ENCODE data around the gene MYBPC1. TPM values are rescaled to one million over a fixed set of nuclear protein-coding genes. Genes with fewer than 3 reads are reported as not detected.
A peak's percentile ranks its signal among the peaks of the same experiment; 100 is the strongest.

The MYBPC1 gene
- polyA plus RNA-seq, 4 donors, result 0.16 to 6.4 (median 3.6) TPM

DNA sequence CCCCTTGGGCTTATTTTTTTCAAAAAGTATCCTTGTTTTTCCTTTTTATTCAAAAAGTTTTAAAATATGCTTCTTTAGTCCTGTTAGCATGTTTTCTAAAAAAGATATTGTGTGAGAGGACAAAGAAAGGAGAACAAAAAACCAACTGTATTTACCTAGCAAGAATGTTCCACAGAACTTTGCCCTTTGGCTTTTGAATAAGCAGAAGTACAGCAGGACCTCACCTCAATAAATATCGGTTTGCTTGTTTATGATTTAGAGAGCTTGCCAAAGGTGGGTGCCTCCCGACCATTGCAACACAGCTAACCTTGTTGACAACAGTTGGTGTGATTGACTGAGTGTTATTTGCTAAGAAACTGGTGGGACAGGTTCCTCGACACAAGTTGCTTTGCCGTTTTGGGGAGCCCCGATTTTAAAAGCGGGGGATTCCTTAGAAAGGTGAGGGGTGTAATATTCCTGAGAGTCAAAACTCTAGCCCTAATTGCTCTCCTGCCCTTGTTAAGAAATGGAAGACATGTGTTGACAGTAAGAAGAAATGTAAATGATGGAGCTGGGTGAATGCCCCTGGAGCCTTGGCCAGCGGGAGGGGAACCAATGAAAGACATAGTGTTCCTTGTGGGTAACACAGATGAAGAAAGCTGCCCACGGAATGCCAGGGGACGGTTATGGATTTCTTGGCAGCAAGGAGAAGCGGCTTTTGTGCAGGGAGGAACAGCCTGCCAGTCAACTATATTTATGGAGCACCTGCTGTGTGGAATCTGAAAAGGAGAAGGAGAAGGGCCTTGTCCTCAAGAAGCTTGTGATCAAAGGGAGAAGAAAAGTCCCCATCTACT, 13.7 kb downstream of the MYBPC1 start:
- H3K9me3 ChIP-seq (ENCODE audit: control insufficient read depth in 2 of 2, insufficient read depth in 1 of 2, low read depth in 1 of 2, low read length in 1 of 2), result no peaks in the 10 kb centered on the region
- peak; percentile 92 to 94 for DNase-seq
- 11 to 59% (median 37%) methylated on average over 10 of the region's 10 CpGs for WGBS, 3 donors
- no peaks in the 10 kb centered on the region for H3K36me3 ChIP-seq (ENCODE audit: control insufficient read depth in 3 of 3, insufficient read depth in 2 of 3, low read depth in 1 of 3, low read length in 3 of 3)
- H3K4me3 ChIP-seq (ENCODE audit: low read depth in 1 of 3, low read length in 3 of 3), result no peak overlapping the region
- H3K27me3 ChIP-seq (ENCODE audit: control insufficient read depth in 3 of 3, insufficient read depth in 3 of 3, low read length in 3 of 3), result no peaks in the 10 kb centered on the region
- no peak for FAIRE-seq
- H3K4me1 ChIP-seq (ENCODE audit: control insufficient read depth in 3 of 3, insufficient read depth in 2 of 3, low read depth in 1 of 3, low read length in 2 of 3), result peaks cover 0 to 46% (median 8%) of the 10 kb centered on the region in 3 donors
- peak overlapping the region; percentile 41 to 77 (median 52) for H3K27ac ChIP-seq (ENCODE audit: low read depth in 1 of 3, low read length in 2 of 3)

- Histone ChIP-seq H3K4me1 (ENCODE audit: control insufficient read depth in 3 of 3, insufficient read depth in 2 of 3, low read depth in 1 of 3, low read length in 2 of 3) (peaks cover 0 to 40% (median 7%) of the 10 kb centered on the region in 3 donors), H3K27ac (ENCODE audit: low read depth in 1 of 3, low read length in 2 of 3) (peak overlapping the region in 2 of 3 donors; percentile 41 to 77), H3K36me3 (ENCODE audit: control insufficient read depth in 3 of 3, insufficient read depth in 2 of 3, low read depth in 1 of 3, low read length in 3 of 3) (no peaks in the 10 kb centered on the region), H3K27me3 (ENCODE audit: control insufficient read depth in 3 of 3, insufficient read depth in 3 of 3, low read length in 3 of 3) (no peaks in the 10 kb centered on the region), H3K9me3 (ENCODE audit: control insufficient read depth in 2 of 2, insufficient read depth in 1 of 2, low read depth in 1 of 2, low read length in 1 of 2) (no peaks in the 10 kb centered on the region), H3K4me3 (ENCODE audit: low read depth in 1 of 3, low read length in 3 of 3) (no peak overlapping the region)
- WGBS, 3 donors, result 89 to 95% (median 93%) methylated on average over 4 of the region's 4 CpGs
- DNase-seq (no peak), FAIRE-seq (no peak)
Measured at GRCh38 chr12:101609198-101609597, 14.4 kb downstream of the MYBPC1 start.

DNA sequence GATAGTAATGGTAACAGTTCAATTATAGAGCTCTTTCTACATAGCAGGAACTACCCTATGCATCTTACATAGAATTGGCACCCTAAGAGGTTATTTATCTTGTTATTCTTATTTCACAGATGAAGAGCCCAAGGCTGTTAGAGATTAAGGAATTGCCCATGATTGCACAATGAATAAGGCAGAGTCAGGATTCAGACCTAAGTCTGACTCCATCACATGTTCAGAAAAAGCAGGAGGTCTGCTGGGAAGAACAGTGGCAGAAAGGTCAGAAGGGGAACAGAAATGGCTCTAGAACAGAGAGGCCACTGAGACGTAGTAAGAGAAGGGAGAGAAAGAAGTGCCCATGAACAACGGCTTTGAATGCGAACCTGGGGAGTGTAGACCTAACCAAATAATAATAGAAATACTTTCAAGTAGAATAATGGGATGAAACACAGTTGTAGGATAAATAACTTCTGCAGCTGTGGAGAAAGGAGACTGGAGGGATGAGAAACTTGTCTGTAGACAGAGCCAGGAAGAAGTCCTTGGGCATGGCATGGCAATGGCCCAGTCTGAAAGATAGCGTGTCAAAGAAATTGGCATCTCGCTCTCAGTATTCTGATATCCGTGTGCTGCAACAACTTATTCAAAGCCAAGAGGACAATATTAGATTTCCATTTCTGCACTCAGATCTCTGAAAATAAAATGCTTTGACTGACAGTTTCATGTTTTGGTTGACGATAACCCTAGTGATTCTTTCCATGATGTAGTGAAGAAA, 17.6 kb downstream of the MYBPC1 start:
- FAIRE-seq (no peak), DNase-seq (peak in 1 of 2 donors; percentile 47)
- Histone ChIP-seq H3K4me3 (ENCODE audit: low read depth in 1 of 3, low read length in 3 of 3) (no peak overlapping the region), H3K27ac (ENCODE audit: low read depth in 1 of 3, low read length in 2 of 3) (no peak overlapping the region), H3K9me3 (ENCODE audit: control insufficient read depth in 2 of 2, insufficient read depth in 1 of 2, low read depth in 1 of 2, low read length in 1 of 2) (no peaks in the 10 kb centered on the region), H3K36me3 (ENCODE audit: control insufficient read depth in 3 of 3, insufficient read depth in 2 of 3, low read depth in 1 of 3, low read length in 3 of 3) (no peaks in the 10 kb centered on the region), H3K27me3 (ENCODE audit: control insufficient read depth in 3 of 3, insufficient read depth in 3 of 3, low read length in 3 of 3) (no peaks in the 10 kb centered on the region), H3K4me1 (ENCODE audit: control insufficient read depth in 3 of 3, insufficient read depth in 2 of 3, low read depth in 1 of 3, low read length in 2 of 3) (peaks cover 3 to 33% (median 5%) of the 10 kb centered on the region in 3 donors)
- WGBS, 3 donors, result 87 to 89% (median 88%) methylated on average over 7 of the region's 7 CpGs

DNA sequence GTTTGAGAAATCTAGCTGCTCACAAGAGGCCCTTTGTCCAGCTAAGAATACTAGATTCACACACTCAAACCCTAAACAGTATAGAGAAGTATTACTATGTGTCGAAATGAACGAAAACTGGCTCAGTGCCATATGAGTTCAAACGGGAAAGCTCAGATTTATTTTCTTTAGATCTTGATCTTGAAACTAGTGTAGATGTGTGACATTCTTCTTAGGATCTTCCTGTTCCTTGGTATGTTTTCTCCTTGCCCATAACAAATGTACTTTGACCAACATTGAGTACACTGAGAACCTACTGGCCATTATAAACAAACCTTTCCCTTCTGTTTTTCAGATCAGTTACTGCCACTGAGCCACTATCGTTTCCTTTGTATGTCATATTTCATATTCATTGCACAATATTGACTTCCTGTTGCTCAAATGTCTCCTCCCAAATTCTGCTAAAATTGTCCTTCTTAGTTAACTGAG, 21.3 kb downstream of the MYBPC1 start:
- peak overlapping the region; percentile 67 to 77 (median 75) for H3K27ac ChIP-seq (ENCODE audit: low read depth in 1 of 3, low read length in 2 of 3)
- H3K27me3 ChIP-seq (ENCODE audit: control insufficient read depth in 3 of 3, insufficient read depth in 3 of 3, low read length in 3 of 3), result no peaks in the 10 kb centered on the region
- 0 to 7% (median 6%) methylated on average over 4 of the region's 4 CpGs for WGBS, 3 donors

DNA sequence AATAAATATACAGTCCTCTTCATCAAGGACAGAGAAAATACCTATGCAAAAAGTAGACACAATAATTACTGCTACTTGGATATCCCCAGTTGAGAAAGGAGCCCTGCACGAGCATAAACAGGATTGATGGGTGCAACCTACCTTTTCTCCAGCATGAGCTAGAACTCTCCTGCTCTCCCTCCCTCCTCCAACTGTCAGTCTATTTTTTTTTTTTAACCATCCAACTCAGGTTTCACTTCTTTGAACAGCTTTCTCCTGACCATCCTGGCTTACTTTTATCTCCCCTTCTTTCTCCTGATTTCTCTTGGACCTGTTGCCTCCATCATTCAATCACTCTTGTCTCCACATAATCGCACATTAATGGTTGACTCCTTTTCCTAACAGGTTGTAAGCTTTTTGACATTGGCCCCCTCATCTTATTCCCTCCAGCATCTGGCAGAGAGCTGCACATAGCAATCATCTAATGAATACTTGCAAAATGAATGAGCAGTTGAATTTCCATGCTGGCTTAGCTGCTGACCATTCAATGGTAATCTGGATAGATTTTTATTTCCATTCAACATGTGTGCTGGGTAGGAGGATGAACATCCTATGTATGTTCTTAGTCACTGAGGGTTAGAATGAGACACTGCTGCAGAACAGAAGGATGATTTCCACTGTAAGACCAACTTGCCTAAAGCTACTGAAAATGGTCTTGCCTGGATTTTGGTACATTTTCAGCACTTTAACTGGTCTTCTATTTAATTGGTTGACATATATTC, 24.4 kb downstream of the MYBPC1 start:
- no peak overlapping the region for H3K4me3 ChIP-seq (ENCODE audit: low read depth in 1 of 3, low read length in 3 of 3)
- DNase-seq, result no peak
- H3K36me3 ChIP-seq (ENCODE audit: control insufficient read depth in 3 of 3, insufficient read depth in 2 of 3, low read depth in 1 of 3, low read length in 3 of 3), result no peaks in the 10 kb centered on the region
- no peaks in the 10 kb centered on the region for H3K27me3 ChIP-seq (ENCODE audit: control insufficient read depth in 3 of 3, insufficient read depth in 3 of 3, low read length in 3 of 3)
- 62 to 78% (median 65%) methylated on average over 2 of the region's 2 CpGs for whole genome bisulfite sequencing, 3 donors
- H3K9me3 ChIP-seq (ENCODE audit: control insufficient read depth in 2 of 2, insufficient read depth in 1 of 2, low read depth in 1 of 2, low read length in 1 of 2), result no peaks in the 10 kb centered on the region
- FAIRE-seq, result no peak
- H3K4me1 ChIP-seq (ENCODE audit: control insufficient read depth in 3 of 3, insufficient read depth in 2 of 3, low read depth in 1 of 3, low read length in 2 of 3), result peaks cover 3 to 32% (median 4%) of the 10 kb centered on the region in 3 donors
- H3K27ac ChIP-seq (ENCODE audit: low read depth in 1 of 3, low read length in 2 of 3), result no peak overlapping the region

More for the DNA sequence above, 21.3 kb downstream of the MYBPC1 start:
- Histone ChIP-seq H3K9me3 (ENCODE audit: control insufficient read depth in 2 of 2, insufficient read depth in 1 of 2, low read depth in 1 of 2, low read length in 1 of 2) (no peaks in the 10 kb centered on the region), H3K4me3 (ENCODE audit: low read depth in 1 of 3, low read length in 3 of 3) (no peak overlapping the region), H3K36me3 (ENCODE audit: control insufficient read depth in 3 of 3, insufficient read depth in 2 of 3, low read depth in 1 of 3, low read length in 3 of 3) (no peaks in the 10 kb centered on the region), H3K4me1 (ENCODE audit: control insufficient read depth in 3 of 3, insufficient read depth in 2 of 3, low read depth in 1 of 3, low read length in 2 of 3) (peaks cover 3 to 32% (median 4%) of the 10 kb centered on the region in 3 donors)
- DNase-seq (peak; percentile 61 to 85), FAIRE-seq (no peak)

DNA sequence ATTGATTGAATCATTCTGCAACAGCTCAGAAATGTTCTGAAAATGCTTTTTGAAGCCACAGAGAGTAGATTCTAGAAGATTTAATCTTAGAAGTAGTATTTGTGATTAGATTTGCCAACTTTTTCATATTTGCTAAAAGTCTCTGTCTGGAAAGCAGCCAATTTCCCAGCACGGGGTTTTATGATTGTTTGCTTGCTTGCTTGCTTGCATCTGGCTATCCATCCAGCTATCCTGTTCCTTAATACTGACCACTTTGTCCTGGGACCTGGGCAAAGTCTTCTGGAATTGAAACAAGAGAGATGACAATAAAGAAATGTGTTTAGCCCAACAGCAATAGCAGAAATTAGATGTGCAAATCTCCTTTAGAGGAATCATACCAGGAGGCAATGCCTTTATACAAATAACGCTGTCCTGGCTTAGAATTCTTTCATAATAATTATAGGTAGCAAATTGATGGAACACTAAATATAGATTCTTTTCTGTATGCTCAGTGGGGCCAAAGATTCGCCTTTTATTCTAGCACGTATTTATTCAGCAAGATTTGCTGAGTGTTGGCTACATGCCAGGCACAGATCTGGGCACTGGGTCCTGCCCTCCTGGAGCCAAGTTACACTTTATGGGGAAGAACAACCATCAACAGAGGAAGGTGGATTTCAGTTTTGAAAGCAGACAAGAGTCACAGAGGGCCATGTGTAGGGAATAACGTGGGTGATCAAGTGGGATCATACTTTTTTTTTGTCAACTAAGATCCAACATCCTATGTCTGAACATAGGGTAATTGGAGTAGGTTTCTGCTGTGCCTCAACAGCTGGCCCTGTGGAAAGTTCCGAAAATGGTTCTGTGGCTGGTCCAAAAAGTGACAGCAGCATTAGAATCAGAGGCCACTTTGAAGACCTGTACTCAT, 25.3 kb downstream of the MYBPC1 start:
- Histone ChIP-seq H3K27ac (ENCODE audit: low read depth in 1 of 3, low read length in 2 of 3) (peak overlapping the region in 1 of 3 donors; percentile 7), H3K36me3 (ENCODE audit: control insufficient read depth in 3 of 3, insufficient read depth in 2 of 3, low read depth in 1 of 3, low read length in 3 of 3) (no peaks in the 10 kb centered on the region), H3K27me3 (ENCODE audit: control insufficient read depth in 3 of 3, insufficient read depth in 3 of 3, low read length in 3 of 3) (no peaks in the 10 kb centered on the region), H3K9me3 (ENCODE audit: control insufficient read depth in 2 of 2, insufficient read depth in 1 of 2, low read depth in 1 of 2, low read length in 1 of 2) (no peaks in the 10 kb centered on the region), H3K4me3 (ENCODE audit: low read depth in 1 of 3, low read length in 3 of 3) (no peak overlapping the region), H3K4me1 (ENCODE audit: control insufficient read depth in 3 of 3, insufficient read depth in 2 of 3, low read depth in 1 of 3, low read length in 2 of 3) (peaks cover 3 to 29% (median 4%) of the 10 kb centered on the region in 3 donors)
- FAIRE-seq (no peak), DNase-seq (peak; percentile 43 to 51)
- WGBS, 3 donors, result 23 to 48% (median 31%) methylated on average over 6 of the region's 6 CpGs

GRCh38 chr12:101620762-101621133, 26.0 kb downstream of the MYBPC1 start:
- DNase-seq (no peak), FAIRE-seq (no peak)
- no peaks in the 10 kb centered on the region for H3K9me3 ChIP-seq (ENCODE audit: control insufficient read depth in 2 of 2, insufficient read depth in 1 of 2, low read depth in 1 of 2, low read length in 1 of 2)
- WGBS, 3 donors, result 31 to 41% (median 32%) methylated on average over 2 of the region's 2 CpGs
- H3K4me3 ChIP-seq (ENCODE audit: low read depth in 1 of 3, low read length in 3 of 3), result no peak overlapping the region
- no peaks in the 10 kb centered on the region for H3K27me3 ChIP-seq (ENCODE audit: control insufficient read depth in 3 of 3, insufficient read depth in 3 of 3, low read length in 3 of 3)
- H3K4me1 ChIP-seq (ENCODE audit: control insufficient read depth in 3 of 3, insufficient read depth in 2 of 3, low read depth in 1 of 3, low read length in 2 of 3), result peaks cover 0 to 23% (median 4%) of the 10 kb centered on the region in 3 donors
- H3K36me3 ChIP-seq (ENCODE audit: control insufficient read depth in 3 of 3, insufficient read depth in 2 of 3, low read depth in 1 of 3, low read length in 3 of 3), result no peaks in the 10 kb centered on the region
- H3K27ac ChIP-seq (ENCODE audit: low read depth in 1 of 3, low read length in 2 of 3), result no peak overlapping the region

All from small intestine (tissue), 7 donors.